GM21576 (cell line): Measurements from ENCODE around the gene KRT14.
"Not testable (repeated sequence)": the region's sequence is repeated elsewhere in the genome, so short reads cannot be mapped to it uniquely, and the experiment has no call there.

Experiments used
- ATAC-seq: cut with Tn5 transposase; IDR thresholded peaks from one replicate; pipeline ENCODE4 v1.9.1; 2021; ENCODE audit warnings: mild to moderate bottlenecking, moderate library complexity; ENCODE audit not compliant: unreplicated experiment

The KRT14 gene

DNA sequence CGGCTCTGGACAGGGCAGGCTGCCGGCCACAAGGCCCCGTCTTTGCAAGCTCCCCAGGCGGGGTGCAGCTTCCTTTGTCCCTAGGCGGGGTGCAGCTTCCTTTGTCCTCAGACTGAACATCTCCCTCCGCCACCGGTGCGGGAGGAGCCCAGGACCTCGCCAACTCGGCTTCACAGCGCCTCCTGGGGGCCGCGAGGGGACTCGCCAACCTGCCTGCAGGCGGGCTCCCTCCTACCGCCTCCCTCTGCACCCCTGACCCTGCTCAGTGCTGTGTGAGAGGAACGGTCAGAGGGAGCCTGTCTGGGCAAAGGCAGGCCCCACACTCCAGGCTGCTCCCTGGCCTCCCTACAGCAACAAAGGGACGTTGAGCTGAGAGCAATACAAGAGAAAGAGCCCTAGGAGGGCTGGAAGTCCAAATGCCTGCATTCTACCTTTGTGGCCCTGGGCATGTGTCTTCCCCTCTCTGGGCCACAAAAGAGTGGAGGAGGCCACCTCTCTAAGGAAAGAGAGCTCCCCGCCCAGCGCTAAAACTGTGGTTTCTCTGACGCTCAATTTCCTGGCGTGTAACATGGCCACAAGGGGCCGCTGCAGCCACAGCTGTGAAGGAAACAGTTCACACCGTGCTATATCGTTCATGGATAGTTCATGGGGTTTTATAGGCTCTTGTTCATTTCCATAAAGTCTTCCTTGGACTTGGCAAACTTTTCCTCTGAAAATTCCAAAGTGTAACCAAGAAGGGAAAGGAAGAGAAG, 37.7 kb downstream of the KRT14 start:
- ATAC-seq: peak; percentile 68

DNA sequence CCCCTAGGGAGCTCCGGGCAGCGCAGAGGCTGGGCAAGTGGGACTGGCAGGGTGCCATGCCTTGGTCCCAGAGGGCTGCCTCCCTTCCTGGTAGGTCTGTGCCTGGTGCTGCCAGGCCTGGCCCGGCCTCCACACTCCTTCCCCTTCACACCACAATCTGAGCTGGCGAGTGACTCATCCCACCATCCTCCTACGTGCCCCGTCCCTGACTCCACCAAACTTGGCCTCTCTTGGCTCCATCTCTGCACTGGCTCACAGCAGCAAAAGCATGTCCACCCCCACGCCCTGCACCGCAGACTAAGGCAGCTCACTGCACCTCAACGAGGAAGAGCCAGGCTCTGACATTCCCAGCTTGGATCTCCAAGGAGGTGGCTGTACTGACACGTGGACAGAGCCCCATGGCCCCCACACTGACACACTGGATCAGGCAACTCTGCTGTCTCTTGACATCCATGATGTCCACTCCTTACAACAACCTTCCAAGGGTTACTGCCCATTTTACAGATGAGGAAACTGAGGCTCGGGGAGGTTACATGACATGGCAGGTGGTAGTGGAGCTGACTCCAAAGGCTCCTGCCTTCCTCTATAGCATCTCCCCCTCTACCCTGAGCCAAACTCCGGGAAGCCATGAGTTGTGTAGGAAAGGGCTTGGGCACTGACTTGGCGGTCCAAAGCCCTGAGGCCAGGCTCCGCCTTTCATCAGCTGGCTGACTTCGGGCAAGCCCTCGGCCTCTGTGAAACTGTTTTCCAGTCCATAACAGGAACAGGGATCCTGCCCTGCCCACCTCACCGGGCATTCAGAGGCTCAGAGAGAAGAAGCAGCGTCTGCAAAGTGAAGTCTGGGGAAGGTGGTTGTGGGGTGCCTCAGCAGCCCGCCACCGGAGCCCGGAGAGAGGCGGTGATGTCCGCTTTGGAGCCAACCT, 38.5 kb downstream of the KRT14 start:
- ATAC-seq: no peak

DNA sequence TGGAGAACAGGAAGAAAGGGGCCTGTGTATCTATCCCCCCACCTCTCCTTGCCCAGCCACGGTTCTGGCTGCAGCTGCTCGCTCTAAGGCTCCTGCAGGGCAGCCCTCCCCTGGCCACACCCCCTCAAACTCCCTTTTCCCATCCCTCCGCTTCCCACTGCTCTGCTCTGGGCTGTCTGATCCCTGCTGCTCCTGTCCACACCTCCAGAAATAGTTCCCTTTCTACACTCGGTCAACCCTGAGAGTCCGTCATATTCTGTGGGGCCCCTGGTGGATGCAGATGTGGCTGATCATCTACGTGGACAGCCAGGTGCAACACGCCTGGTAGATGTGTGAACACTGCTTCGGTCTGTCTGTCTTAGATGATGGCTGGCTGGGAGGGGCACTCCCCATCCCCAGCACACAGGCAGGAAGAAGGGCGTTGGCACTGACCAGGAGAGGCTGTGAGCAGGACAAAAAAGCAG, 39.3 kb downstream of the KRT14 start:
- no peak for ATAC-seq

DNA sequence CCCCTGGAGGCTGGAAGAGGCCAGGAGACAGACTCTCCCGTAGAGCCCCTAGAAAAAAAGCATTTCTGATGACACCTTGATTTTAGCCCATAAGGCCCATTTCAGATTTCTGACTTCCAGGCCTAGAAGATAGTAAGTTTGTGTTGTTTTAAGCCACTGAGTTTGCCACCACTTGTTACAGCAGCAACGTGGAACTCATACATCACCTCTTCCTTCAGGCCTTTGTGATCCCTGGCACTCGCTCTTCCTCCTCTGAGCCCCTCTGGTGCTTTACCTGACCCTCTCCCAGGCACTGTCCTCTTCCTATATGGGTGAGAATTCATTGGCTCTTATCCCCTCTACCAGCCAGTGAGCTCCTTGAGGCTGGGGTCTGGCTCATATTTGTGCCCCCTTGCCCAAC, 39.9 kb downstream of the KRT14 start:
- ATAC-seq: no peak

DNA sequence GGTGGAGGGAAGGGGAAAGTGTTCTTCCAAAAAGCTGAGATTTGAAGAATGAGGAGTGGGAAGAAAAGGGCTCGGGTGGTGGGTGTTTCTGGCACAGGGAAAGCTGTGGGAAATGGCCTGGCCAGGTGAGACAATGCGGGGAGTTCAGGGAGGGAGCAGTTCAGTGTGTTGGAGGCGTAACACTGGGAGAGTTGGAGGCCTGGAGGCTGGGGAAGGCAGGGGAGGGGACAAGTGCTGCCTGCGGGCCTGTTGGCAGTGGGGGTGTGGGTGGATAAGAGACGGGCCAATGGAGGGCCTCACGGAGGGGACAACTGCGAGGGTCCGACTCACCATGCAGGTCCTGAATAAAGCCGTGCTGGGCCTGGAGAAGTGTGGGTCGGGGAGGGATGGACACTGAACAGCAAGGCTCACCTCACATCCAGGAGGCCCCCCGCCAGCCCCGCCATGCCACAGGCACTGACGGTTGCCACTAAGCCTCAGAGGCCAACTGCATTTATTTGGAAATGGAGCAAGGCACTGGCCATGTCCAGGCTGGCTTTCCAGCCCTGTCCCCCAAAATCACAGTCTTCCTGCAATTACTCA, 40.8 kb downstream of the KRT14 start:
- ATAC-seq: no peak

DNA sequence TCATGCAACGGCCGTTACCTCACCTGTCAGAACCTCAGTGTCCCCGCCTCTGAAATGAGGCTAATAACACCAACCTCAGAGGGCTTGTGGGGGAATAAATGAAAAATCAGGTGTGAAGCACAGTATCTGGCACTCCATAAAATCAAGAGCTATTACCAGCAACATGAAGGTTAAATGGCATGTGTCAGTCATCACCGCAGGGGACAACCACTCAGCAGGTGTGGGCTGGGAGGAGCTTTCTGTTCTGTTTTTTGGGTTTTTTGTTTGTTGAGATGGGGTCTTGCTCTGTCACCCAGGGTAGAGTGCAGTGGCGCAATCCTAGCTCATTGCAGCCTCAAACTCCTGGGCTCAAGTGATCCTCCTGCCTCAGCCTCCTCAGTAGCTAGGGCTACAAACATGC, 41.8 kb downstream of the KRT14 start:
- no peak for ATAC-seq

DNA sequence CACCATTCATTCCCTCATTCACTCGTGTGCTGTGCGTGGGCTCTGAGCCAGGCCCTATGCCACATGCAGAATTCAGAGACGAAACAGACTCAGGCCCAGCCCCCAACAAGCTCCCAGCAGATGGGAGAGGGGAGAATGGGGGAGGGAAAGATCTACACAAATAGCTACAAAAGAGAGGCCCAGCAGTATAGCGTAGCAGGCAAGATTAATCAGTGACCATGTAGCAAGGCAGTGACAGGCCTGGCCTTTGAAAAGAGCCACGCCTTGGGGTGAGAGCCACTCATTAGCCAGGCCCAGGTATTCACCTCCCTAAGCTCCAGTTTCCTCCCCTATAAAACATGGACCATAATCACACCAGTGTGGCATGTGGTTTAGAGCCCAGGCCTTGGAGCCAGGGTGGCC, 42.2 kb downstream of the KRT14 start:
- no peak for ATAC-seq

DNA sequence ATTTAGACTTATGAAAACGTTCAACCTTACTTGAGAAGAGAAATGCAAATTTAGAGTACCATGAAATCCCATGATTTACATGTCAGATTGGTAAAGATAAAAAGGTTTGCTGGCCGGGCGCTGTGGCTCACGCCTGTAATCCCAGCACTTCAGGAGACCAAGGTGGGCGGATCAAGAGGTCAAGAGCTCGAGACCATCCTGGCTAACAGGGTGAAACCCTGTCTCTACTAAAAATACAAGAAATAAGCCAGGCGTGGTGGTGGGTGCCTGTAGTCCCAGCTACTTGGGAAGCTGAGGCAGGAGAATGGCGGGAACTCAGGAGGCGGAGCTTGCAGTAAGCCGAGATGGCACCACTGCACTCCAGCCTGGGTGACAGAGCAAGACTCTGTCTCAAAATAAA, 43.9 kb downstream of the KRT14 start:
- not testable (repeated sequence) for ATAC-seq

DNA sequence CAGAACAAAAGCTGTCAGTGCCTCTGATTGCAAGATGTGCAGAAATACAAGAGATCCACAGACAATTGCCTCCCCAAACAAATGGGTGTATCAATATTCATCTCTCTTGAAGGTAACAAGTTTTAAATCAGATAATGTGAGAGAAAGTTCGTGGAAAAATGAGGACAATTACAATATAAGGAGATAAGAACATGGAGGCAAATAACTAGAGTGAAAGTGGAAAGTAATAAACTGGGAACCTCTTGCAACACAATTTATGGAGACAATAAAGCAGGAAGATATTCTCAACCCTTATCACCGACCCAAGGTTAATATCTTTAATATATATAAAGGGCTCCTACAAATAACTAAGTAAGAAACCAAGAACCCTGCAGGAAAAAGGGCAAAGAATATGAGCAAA, 44.3 kb downstream of the KRT14 start:
- no peak for ATAC-seq

DNA sequence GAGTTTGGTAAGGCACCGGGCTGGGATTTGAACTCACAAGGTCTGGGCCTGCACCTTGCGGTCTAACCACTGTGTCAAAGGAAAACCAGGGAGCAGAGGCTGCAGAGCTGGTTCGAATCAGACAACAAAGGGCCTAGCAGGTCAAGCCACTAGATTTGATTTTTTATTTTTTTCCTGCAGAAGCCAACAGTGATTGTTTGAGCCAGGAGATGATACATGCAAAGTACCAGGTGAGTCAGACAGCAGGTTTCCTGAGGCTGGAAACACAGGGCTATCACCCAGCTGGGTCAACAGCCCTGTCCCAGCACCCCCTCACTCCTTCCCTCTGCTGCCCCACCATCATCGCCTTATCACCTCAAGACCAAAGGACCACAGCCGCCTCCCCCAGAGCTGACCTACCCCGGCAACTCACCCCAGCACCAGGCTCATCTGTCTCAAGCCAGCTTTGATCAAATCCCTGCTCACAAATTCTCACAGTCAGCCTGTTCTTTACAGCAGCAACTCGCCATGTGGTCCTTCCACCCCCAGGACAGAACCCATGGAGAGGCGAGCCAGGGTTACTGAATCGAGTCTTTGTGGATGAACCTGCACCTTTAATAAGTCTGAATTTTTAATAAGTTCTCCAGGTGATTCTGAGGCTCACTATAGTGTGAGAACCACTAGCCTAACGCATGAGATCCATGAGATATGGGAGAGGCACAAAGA, 45.6 kb downstream of the KRT14 start:
- ATAC-seq: no peak

DNA sequence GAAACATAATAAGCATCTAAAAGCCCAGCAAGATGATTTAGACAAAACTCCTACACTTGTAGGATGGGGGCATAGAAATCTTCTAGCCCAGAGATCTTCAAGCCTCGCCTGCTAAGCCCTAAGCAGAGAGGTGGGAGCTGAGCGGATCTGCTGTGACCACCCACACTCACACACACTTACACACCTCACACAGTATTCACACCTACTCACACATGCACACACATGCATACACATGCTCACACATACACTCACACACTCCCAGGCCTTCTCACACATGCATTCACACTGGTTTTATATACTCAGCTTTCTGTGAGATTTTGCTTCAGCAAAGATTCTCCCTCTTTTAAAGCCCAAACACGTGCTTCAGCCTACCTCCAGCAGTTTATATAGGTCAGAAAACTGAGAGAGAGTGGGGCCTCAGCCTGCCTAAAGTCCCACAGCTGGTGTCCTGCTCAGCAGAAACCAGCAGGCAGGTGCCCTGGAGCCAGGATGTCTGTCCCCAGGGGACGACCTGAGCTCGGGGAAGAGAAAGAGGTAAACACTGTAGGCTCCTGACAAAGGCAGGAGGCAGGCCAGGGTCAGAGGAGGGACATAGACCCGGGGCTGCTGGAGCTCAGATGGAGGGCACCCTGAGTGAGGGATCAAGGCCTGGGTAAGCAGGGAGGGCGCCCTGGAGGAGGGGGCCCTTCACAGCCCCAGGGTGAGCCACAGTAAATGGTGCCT, 46.6 kb downstream of the KRT14 start:
- ATAC-seq: no peak

DNA sequence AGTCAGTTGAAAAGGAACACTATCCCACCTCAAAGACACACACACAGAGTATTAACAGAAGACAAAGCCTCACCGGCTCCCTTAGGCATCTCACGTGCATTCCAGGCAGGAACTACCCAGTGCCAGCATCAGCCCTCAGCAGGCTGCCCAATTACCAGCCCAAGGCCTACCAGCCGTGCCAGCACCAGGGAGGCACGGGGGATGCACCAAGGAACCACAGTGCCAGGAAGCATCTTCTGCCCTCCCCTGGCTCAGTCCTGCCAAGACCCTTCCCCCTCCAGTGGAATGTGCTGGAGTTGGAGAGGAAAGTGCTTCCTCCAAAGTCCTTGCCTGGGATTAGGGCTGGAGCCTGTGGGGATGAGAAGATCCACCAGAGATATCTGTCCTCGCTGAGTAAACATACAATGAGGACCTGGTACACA, 47.6 kb downstream of the KRT14 start:
- ATAC-seq: no peak

DNA sequence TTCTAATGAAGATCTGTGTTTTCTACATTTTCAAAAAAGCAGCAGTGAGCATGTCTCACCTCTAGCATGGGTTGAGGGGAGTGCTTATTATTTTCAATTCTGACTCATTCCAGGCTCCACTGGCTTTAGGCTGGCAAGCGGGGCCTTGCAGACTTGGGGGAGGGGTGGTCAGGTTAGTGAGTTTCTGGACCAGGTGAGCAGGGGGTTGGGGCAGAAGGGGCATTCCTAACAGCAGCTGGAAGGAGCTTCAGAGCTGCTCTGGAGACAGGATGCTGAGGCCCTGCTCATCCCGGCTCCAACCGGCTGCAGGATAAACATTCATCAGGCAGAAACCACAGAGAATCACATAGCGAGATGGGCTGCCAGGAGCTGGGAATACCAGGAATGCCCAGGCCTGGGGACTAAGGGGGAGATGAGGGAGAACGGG, 48.1 kb downstream of the KRT14 start:
- ATAC-seq: no peak

DNA sequence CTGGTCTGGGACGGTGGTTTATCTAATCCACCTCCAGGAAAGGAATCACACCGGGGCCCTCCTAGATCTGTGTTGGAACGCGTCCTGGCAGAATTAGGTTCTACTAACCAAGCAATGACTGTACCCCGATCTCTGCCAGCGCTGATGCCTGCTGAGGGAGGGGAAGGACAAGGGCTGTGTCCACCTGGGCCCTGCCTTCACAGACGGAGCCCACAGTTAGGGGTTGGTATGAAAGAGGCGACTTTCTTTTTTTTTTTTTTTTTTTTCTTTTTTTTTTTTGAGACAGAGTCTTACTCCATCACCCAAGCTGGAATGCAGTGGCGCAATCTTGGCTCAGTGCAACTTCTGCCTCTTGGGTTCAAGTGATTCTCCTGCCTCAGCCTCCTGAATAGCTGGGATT, 48.7 kb downstream of the KRT14 start:
- ATAC-seq: no peak

DNA sequence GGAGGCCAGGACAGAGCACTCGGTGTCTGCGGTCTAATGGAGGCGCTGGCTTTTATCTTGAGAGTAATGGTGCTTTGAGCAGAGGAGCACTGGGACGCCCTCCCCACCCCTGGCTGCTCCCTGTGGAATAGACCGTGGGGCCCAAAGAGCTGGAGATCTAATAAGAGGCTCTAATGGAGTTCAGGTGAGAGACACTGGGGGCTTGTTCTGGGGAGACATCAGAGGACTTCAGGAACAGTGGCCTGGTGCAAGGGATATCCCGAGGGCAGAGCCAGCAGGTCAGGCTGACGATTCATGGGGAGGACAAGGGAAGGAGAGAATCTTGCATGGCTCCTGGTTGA, 49.1 kb downstream of the KRT14 start:
- no peak for ATAC-seq

DNA sequence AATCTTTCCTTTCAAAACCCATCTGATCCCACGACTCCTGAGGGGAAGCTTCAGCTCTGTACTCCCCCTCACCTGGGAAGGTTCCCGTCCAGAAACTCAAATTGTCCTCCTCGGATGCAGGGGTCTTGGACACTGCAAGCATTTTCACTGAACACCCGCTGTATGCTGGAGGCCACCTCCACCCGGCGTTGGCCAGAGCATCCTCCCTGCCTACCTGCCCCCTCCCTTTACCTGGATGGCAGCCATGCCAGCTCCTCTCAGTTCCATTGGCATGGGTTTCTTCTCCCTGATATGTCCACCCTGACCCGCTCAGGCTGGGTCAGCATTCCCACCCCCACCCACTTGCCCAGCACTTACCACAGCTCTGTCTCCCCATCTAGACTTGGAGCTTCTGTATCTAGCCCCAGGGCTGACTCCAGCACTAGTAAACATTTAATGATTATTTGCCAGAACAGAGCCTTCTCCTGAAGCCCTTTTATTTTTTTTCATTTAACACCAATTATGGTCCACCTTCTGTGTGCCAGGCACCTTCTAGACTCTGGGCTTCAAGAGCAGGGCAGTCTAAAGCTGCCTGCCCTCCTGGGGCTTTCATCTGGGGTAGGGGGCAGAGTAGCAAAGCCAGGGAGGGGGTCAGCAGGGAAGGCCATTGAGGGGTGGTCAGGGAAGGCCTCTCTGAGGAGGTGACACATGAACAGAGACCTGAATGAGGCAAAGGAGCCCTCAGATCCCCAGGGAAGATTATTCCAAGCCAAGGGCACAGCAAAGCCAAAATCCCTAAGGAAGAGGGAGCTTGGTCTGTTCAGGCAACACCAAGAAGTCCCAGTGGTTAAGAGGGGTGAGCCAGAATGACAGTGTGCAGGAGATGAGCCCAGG, 49.7 kb downstream of the KRT14 start:
- ATAC-seq: no peak

DNA sequence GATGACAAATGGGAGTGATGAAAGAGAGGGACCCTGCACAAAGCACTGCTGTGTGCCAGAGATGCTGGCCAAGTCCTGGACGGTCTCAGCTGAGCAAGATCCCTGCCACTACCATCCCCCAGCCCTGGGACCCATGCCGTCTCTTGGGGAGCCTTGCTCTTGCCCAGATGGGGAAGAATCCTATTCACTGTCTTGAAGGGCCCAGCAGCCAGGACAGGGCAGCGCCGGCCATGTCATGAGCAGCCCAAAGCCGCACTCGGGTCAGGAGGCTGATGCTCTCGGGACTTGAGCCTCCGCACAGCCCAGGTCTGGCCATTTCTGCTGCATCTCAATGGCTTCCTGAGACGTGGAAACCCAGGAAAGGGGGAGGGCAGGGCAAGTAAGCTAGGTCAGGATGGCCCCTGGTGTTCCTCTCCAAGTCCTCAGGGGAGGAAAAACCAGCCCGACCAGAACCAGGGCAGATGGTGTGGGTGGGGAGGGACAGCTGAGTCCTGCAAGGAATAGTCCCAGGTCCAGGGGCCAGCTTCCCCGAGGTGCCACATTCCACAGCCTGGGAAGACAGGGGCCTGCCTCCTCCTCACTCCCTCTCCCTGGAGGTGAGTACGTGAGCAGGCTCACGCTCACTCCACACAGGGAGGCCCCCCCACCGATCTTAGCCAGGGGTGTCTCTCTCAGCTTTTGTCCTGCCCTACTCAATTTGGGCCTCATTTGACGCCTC, 50.8 kb downstream of the KRT14 start:
- no peak for ATAC-seq

DNA sequence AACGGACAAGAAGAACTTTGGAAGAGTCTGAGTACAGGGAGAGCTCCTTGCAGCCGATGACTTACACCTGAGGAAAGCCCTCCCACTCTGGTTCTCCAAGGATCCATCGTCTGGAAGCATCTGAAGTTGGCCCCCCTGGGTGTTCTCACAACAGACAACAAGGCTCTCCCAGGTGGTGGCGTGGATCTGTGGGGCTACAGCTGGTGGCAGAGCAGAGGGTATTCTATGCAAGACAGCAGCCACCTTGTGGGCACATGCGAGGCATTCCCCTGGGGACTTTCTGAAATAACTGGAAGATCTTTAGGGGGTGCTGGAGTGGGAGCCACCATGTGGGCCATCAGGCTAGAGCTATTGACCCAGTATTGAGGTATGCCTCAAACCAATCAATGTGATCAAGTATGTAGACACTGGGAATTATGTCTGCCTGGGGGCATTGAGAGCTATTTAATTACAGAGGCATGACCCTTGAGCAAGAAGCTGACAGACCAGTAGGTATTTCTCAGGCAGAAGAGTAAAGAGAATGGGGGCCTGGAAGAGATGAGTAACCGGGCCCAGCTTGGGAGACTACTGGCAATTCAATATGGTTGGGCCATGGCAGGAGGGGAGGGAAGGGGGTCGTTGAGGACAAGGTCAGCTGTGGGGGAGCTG, 51.7 kb downstream of the KRT14 start:
- ATAC-seq: no peak
